CD14-positive monocyte (primary cell): Measurements from ENCODE around the gene AKT1. TPM values are rescaled to one million over a fixed set of nuclear protein-coding genes. Genes with fewer than 3 reads are reported as not detected.

ENCODE experiments used
- DNase-seq, 3 donors: peaks; one replicate each; pipeline ENCODE4 v3.0.0-alpha.2; 2011 to 2022
- H2AFZ ChIP-seq: 2 replicates; pipeline ENCODE4 v1.6.0; 2012; ENCODE audit warnings: mild to moderate bottlenecking, low read depth, low read length, inconsistent platforms; ENCODE audit not compliant: insufficient read depth, poor library complexity, severe bottlenecking
- H3K27ac ChIP-seq, 2 donors: 1 replicate in 1 of 2; 2 replicates in 1 of 2; pipeline ENCODE4 v1.5.1; 2012 to 2013; ENCODE audit warnings: low read length in 2 of 2, control low read depth in 1 of 2, inconsistent platforms in 1 of 2, low read depth in 1 of 2, mild to moderate bottlenecking in 1 of 2
- H3K27me3 ChIP-seq, 2 donors: one replicate each; pipeline versions ENCODE4 v1.6.0 to v1.6.1; 2011 to 2013; ENCODE audit warnings: low read length in 2 of 2; ENCODE audit not compliant: control insufficient read depth in 2 of 2, insufficient read depth in 2 of 2
- H3K36me3 ChIP-seq, 2 donors: replicated peaks in 1 of 2; 1 replicate in 1 of 2; 2 replicates in 1 of 2; pipeline versions ENCODE4 v1.5.1 to v1.6.1; 2012 to 2013; ENCODE audit warnings: low read length in 2 of 2, control low read depth in 1 of 2, inconsistent platforms in 1 of 2, mild to moderate bottlenecking in 1 of 2; ENCODE audit not compliant: insufficient read depth in 2 of 2, control insufficient read depth in 1 of 2
- H3K4me1 ChIP-seq, 2 donors: 1 replicate in 1 of 2; 2 replicates in 1 of 2; pipeline versions ENCODE4 v1.5.1 to v1.6.1; 2012 to 2013; ENCODE audit warnings: low read length in 2 of 2, control low read depth in 1 of 2, inconsistent platforms in 1 of 2, mild to moderate bottlenecking in 1 of 2, moderate library complexity in 1 of 2; ENCODE audit not compliant: insufficient read depth in 2 of 2, control insufficient read depth in 1 of 2
- H3K4me2 ChIP-seq: replicated peaks from 2 replicates; pipeline ENCODE3; 2012; ENCODE audit warnings: low read length, moderate library complexity, mild to moderate bottlenecking; ENCODE audit not compliant: poor library complexity, severe bottlenecking; ENCODE audit errors: extremely low read depth
- H3K4me3 ChIP-seq, 3 experiments: fragments of 200-600 bp in 1 of 3; sonication (generic) in 1 of 3; replicated peaks in 1 of 3; 1 replicate in 2 of 3; 2 replicates in 1 of 3; pipeline ENCODE4 v1.5.1; 2011 to 2013; ENCODE audit warnings: low read length in 3 of 3, mild to moderate bottlenecking in 3 of 3, control low read depth in 2 of 3, low read depth in 2 of 3, inconsistent platforms in 1 of 3, moderate library complexity in 1 of 3
- H3K79me2 ChIP-seq: 2 replicates; pipeline ENCODE4 v1.6.0; 2012; ENCODE audit warnings: mild to moderate bottlenecking, control low read depth, inconsistent platforms, low read length, moderate library complexity; ENCODE audit not compliant: insufficient read depth
- H3K9ac ChIP-seq: 2 replicates; pipeline ENCODE4 v1.6.0; 2017; ENCODE audit warnings: low read length, mild to moderate bottlenecking; ENCODE audit not compliant: insufficient read depth, poor library complexity, severe bottlenecking
- H3K9me3 ChIP-seq, 2 donors: replicated peaks in 1 of 2; 1 replicate in 1 of 2; 2 replicates in 1 of 2; pipeline versions ENCODE4 v1.5.1 to v1.6.1; 2012 to 2013; ENCODE audit warnings: low read length in 2 of 2, control low read depth in 1 of 2; ENCODE audit not compliant: control insufficient read depth in 1 of 2, insufficient read depth in 1 of 2
- H4K20me1 ChIP-seq: 2 replicates; pipeline ENCODE4 v1.6.0; 2012; ENCODE audit warnings: mild to moderate bottlenecking, low read length, control low read depth, moderate library complexity; ENCODE audit not compliant: insufficient read depth
- H3K27ac Mint-ChIP-seq, 7 donors: one replicate each; pipeline ENCODE4 v1.8.0; 2020; ENCODE audit warnings: mild to moderate bottlenecking in 7 of 7, mixed read lengths in 7 of 7, moderate library complexity in 6 of 7, inconsistent platforms in 2 of 7
- H3K27me3 Mint-ChIP-seq, 3 donors: one replicate each; pipeline ENCODE4 v1.8.0; 2021 to 2022; ENCODE audit warnings: low read depth in 3 of 3, mild to moderate bottlenecking in 3 of 3, mixed read lengths in 3 of 3, moderate library complexity in 3 of 3, inconsistent platforms in 1 of 3
- H3K36me3 Mint-ChIP-seq, 2 donors: one replicate each; pipeline ENCODE4 v1.8.0; 2020; ENCODE audit warnings: mixed read lengths in 2 of 2, inconsistent platforms in 1 of 2, mild to moderate bottlenecking in 1 of 2
- H3K4me1 Mint-ChIP-seq: one replicate; pipeline ENCODE4 v1.8.0; 2020; ENCODE audit warnings: mild to moderate bottlenecking, mixed read lengths
- H3K4me3 Mint-ChIP-seq, 2 donors: one replicate each; pipeline ENCODE4 v1.8.0; 2020; ENCODE audit warnings: mild to moderate bottlenecking in 2 of 2, mixed read lengths in 2 of 2, moderate library complexity in 1 of 2
- H3K9me3 Mint-ChIP-seq, 7 donors: one replicate each; pipeline ENCODE4 v1.8.0; 2020 to 2022; ENCODE audit warnings: mixed read lengths in 7 of 7, mild to moderate bottlenecking in 6 of 7, moderate library complexity in 6 of 7, inconsistent platforms in 2 of 7
- CTCF ChIP-seq: fragments of 200-600 bp; IDR thresholded peaks from one replicate; pipeline ENCODE4 v1.8.0; 2022; ENCODE audit warnings: antibody characterized with exemption, mild to moderate bottlenecking
- WGBS: methylation state at CpG from one replicate; pipeline ENCODE4 v1.1.5; 2013; ENCODE audit warnings: missing lambda C conversion rate; ENCODE audit not compliant: insufficient coverage; 5-methylcytosine and 5-hydroxymethylcytosine counted together
- intact Hi-C, 2 donors: fragments of 100-400 bp; cut with micrococcal nuclease; formaldehyde crosslinking; loops; one replicate each; pipeline versions ENCODE4 v1.15.0 to v1.15.1; 2023
- polyA plus RNA-seq, 3 donors: library from polyadenylated mRNA; depleted of rRNA in 1 of 3; unstranded in 2 of 3; stranded (reverse) in 1 of 3; fragments of 300-500 nt in 2 of 3; fragments of >200 nt in 1 of 3; fragmentation: Illumina TruSeq in 2 of 3; gene quantifications; 1 replicate in 2 of 3; 2 replicates in 1 of 3; pipeline ENCODE4 v1.2.3, GENCODE V29; 2012 to 2021

AKT1 gene
- polyA plus RNA-seq, 3 donors = 7.2 to 180 (median 26.4) TPM

GRCh38 chr14:104804481-104805325 lies 9.2 kb upstream of the AKT1 start:
- Histone ChIP-seq H4K20me1 (no peaks in the 10 kb centered on the region), H3K4me3 (no peak overlapping the region), H2AFZ (no peak overlapping the region), H3K36me3 (no peaks in the 10 kb centered on the region), H3K27me3 (peaks cover 0 to 13% of the 10 kb centered on the region in 2 donors), H3K79me2 (no peaks in the 10 kb centered on the region), H3K4me1 (peaks cover 17 to 20% of the 10 kb centered on the region in 2 donors), H3K9ac (no peak overlapping the region), H3K9me3 (no peaks in the 10 kb centered on the region), H3K27ac (no peak overlapping the region), H3K4me2 (no peak overlapping the region)
- peaks cover 0 to 4% of the 10 kb centered on the region in 2 donors for H3K36me3 Mint-ChIP-seq
- H3K27ac Mint-ChIP-seq = no peak overlapping the region
- no peak for TF ChIP-seq CTCF
- 95% methylated on average over 8 of the region's 18 CpGs for WGBS
- intact Hi-C loops = no loop called here
- peaks cover 21% of the 10 kb centered on the region for H3K4me1 Mint-ChIP-seq
- no peaks in the 10 kb centered on the region for H3K9me3 Mint-ChIP-seq
- DNase-seq = no peak
- H3K4me3 Mint-ChIP-seq = no peak overlapping the region
- H3K27me3 Mint-ChIP-seq = peaks cover 6 to 22% (median 15%) of the 10 kb centered on the region in 3 donors

GRCh38 chr14:104803912-104804410 lies 8.4 kb upstream of the AKT1 start:
- Histone ChIP-seq H4K20me1 (no peaks in the 10 kb centered on the region), H3K36me3 (no peaks in the 10 kb centered on the region), H2AFZ (no peak overlapping the region), H3K79me2 (no peaks in the 10 kb centered on the region), H3K4me1 (peaks cover 18 to 23% of the 10 kb centered on the region in 2 donors), H3K9ac (no peak overlapping the region), H3K9me3 (no peaks in the 10 kb centered on the region), H3K27me3 (peaks cover 0 to 14% of the 10 kb centered on the region in 2 donors), H3K4me3 (no peak overlapping the region), H3K4me2 (no peak overlapping the region), H3K27ac (no peak overlapping the region)
- no peak for DNase-seq
- H3K9me3 Mint-ChIP-seq = no peaks in the 10 kb centered on the region
- H3K4me3 Mint-ChIP-seq = no peak overlapping the region
- peak overlapping the region in 1 of 7 donors; percentile 42 for H3K27ac Mint-ChIP-seq
- H3K36me3 Mint-ChIP-seq = peaks cover 0 to 4% of the 10 kb centered on the region in 2 donors
- intact Hi-C loops = no loop called here
- WGBS = 88% methylated on average over 10 of the region's 15 CpGs
- peaks cover 27% of the 10 kb centered on the region for H3K4me1 Mint-ChIP-seq
- TF ChIP-seq CTCF = no peak
- peaks cover 12 to 28% (median 23%) of the 10 kb centered on the region in 3 donors for H3K27me3 Mint-ChIP-seq
